Liver (tissue), 9 donors: Measurements from ENCODE around the gene JAML. TPM values are rescaled to one million over a fixed set of nuclear protein-coding genes. Genes with fewer than 3 reads are reported as not detected.

ENCODE experiments used
- DNase-seq: peaks from one replicate; pipeline ENCODE4 v3.0.0-alpha.2; 2017; ENCODE audit warnings: low spot score
- H3K27ac ChIP-seq, 2 donors: one replicate each; pipeline ENCODE4 v1.7.0; 2013; ENCODE audit warnings: inconsistent platforms in 2 of 2, low read length in 2 of 2, control low read depth in 1 of 2, low read depth in 1 of 2, mild to moderate bottlenecking in 1 of 2
- H3K27me3 ChIP-seq, 4 donors: one replicate each; pipeline versions ENCODE4 v1.6.1 to v1.7.0; 2013; ENCODE audit warnings: low read length in 3 of 4, inconsistent platforms in 1 of 4, mild to moderate bottlenecking in 1 of 4, moderate library complexity in 1 of 4; ENCODE audit not compliant: control insufficient read depth in 4 of 4, insufficient read depth in 4 of 4
- H3K36me3 ChIP-seq, 4 donors: one replicate each; pipeline versions ENCODE4 v1.6.1 to v1.7.0; 2013; ENCODE audit warnings: low read length in 3 of 4, mild to moderate bottlenecking in 3 of 4, low read depth in 1 of 4, moderate library complexity in 1 of 4; ENCODE audit not compliant: control insufficient read depth in 4 of 4, insufficient read depth in 3 of 4
- H3K4me1 ChIP-seq, 4 donors: one replicate each; pipeline versions ENCODE4 v1.6.1 to v1.7.0; 2013; ENCODE audit warnings: low read length in 3 of 4, mild to moderate bottlenecking in 3 of 4, moderate library complexity in 1 of 4; ENCODE audit not compliant: control insufficient read depth in 4 of 4, insufficient read depth in 4 of 4
- H3K4me3 ChIP-seq, 3 donors: one replicate each; pipeline versions ENCODE4 v1.6.1 to v1.7.0; 2013; ENCODE audit warnings: low read length in 3 of 3, control low read depth in 1 of 3, low read depth in 1 of 3, mild to moderate bottlenecking in 1 of 3
- H3K9ac ChIP-seq, 2 donors: one replicate each; pipeline ENCODE4 v1.7.0; 2013; ENCODE audit warnings: low read length in 2 of 2, mild to moderate bottlenecking in 2 of 2, moderate library complexity in 2 of 2, control low read depth in 1 of 2, low read depth in 1 of 2
- H3K9me3 ChIP-seq, 4 donors: one replicate each; pipeline versions ENCODE4 v1.6.1 to v1.7.0; 2013; ENCODE audit warnings: low read length in 3 of 4; ENCODE audit not compliant: control insufficient read depth in 4 of 4
- ATF3 ChIP-seq: IDR thresholded peaks from 2 replicates; pipeline ENCODE4 v1.6.1; 2016; ENCODE audit warnings: antibody characterized with exemption
- EGR1 ChIP-seq, 2 donors: IDR thresholded peaks; 2 replicates each; pipeline ENCODE4 v1.6.1; 2016 to 2018; ENCODE audit warnings: antibody characterized with exemption in 2 of 2, low read depth in 2 of 2
- FOXA1 ChIP-seq: IDR thresholded peaks from 2 replicates; pipeline ENCODE4 v1.6.1; 2016; ENCODE audit warnings: antibody characterized with exemption
- FOXA2 ChIP-seq: IDR thresholded peaks from 2 replicates; pipeline ENCODE4 v1.6.1; 2016; ENCODE audit warnings: antibody characterized with exemption
- GABPA ChIP-seq, 2 donors: IDR thresholded peaks in 1 of 2; conservative IDR thresholded peaks in 1 of 2; 2 replicates each; pipeline ENCODE4 v1.6.1; 2016; ENCODE audit warnings: antibody characterized with exemption in 2 of 2, mild to moderate bottlenecking in 1 of 2, moderate library complexity in 1 of 2
- HNF4A ChIP-seq, 2 donors: conservative IDR thresholded peaks; 2 replicates each; pipeline ENCODE4 v1.6.1; 2016; ENCODE audit warnings: antibody characterized with exemption in 2 of 2, mild to moderate bottlenecking in 2 of 2
- HNF4G ChIP-seq: IDR thresholded peaks from 2 replicates; pipeline ENCODE4 v1.6.1; 2016; ENCODE audit warnings: antibody characterized with exemption
- JUND ChIP-seq, 2 donors: IDR thresholded peaks; 2 replicates each; pipeline ENCODE4 v1.6.1; 2016; ENCODE audit warnings: antibody characterized with exemption in 2 of 2
- NR2F2 ChIP-seq: IDR thresholded peaks from 2 replicates; pipeline ENCODE4 v1.6.1; 2016; ENCODE audit warnings: antibody characterized with exemption
- RAD21 ChIP-seq, 2 donors: IDR thresholded peaks; 2 replicates each; pipeline ENCODE4 v1.6.1; 2016; ENCODE audit warnings: antibody characterized with exemption in 2 of 2, mild to moderate bottlenecking in 2 of 2
- REST ChIP-seq: IDR thresholded peaks from 2 replicates; pipeline ENCODE4 v1.6.1; 2016; ENCODE audit warnings: antibody characterized with exemption, mild to moderate bottlenecking
- RXRA ChIP-seq, 2 donors: IDR thresholded peaks; 2 replicates each; pipeline ENCODE4 v1.6.1; 2017 to 2018; ENCODE audit warnings: antibody characterized with exemption in 2 of 2, mild to moderate bottlenecking in 1 of 2
- SP1 ChIP-seq: IDR thresholded peaks from 2 replicates; pipeline ENCODE4 v1.6.1; 2018; ENCODE audit warnings: antibody characterized with exemption, mild to moderate bottlenecking
- TAF1 ChIP-seq: conservative IDR thresholded peaks from 2 replicates; pipeline ENCODE4 v1.6.1; 2016; ENCODE audit warnings: antibody characterized with exemption, mild to moderate bottlenecking
- YY1 ChIP-seq: IDR thresholded peaks from 2 replicates; pipeline ENCODE4 v1.6.1; 2016; ENCODE audit warnings: antibody characterized with exemption, mild to moderate bottlenecking
- WGBS: extraction: QIAGEN DNeasy Blood & Tissue Kit; methylation state at CpG from one replicate; pipeline ENCODE4 v1.1.7; 2013; 5-methylcytosine and 5-hydroxymethylcytosine counted together
- polyA plus RNA-seq, 2 donors: library from polyadenylated mRNA; stranded (reverse) in 1 of 2; unstranded in 1 of 2; fragments of 200-250 nt in 1 of 2; fragments of >200 nt in 1 of 2; fragmentation: Nextera tagmentation in 1 of 2; extraction: Ambion mirVana in 1 of 2; gene quantifications; one replicate each; pipeline versions ENCODE4 v1.2.1 to v1.2.3, GENCODE V29; 2013 to 2015
- total RNA-seq, 2 donors: library from RNA; depleted of rRNA; stranded (reverse); fragments of >200 nt; gene quantifications; one replicate each; pipeline ENCODE4 v1.2.3, GENCODE V29; 2014
- TF ChIP-seq, protein P1 (sequence below): IDR thresholded peaks from 2 replicates; pipeline ENCODE4 v1.6.1; 2016; ENCODE audit warnings: antibody characterized with exemption
- TF ChIP-seq, protein P2 (sequence below): IDR thresholded peaks from 2 replicates; pipeline ENCODE4 v1.6.1; 2016; ENCODE audit warnings: antibody characterized with exemption
- donor health status: healthy.
- donor health status: healthy.
- donor health status: healthy.
- donor health status: healthy.
- donor health status: healthy.

JAML gene
- total and polyA plus RNA-seq, 4 donors: 2.2 to 13.5 (median 6.5) TPM

GRCh38 chr11:118202599-118203422, 22.0 kb downstream of the JAML start (continued):
- TF ChIP-seq YY1: peak; percentile 84

- Histone ChIP-seq H3K4me3 (no peak overlapping the region), H3K4me1 (peaks cover 11 to 37% (median 32%) of the 10 kb centered on the region in 4 donors), H3K36me3 (no peaks in the 10 kb centered on the region), H3K9me3 (no peaks in the 10 kb centered on the region), H3K9ac (no peak overlapping the region), H3K27me3 (no peaks in the 10 kb centered on the region), H3K27ac (peak overlapping the region; percentile 57 to 77)
- TF ChIP-seq HNF4G (no peak), HNF4A (conservative IDR thresholded peaks at IDR 0.05) (peak in 1 of 2 donors; percentile 12)
- DNase-seq: no peak
- 35% methylated on average over 2 of the region's 2 CpGs for WGBS
Measured at GRCh38 chr11:118201966-118202365, 22.8 kb downstream of the JAML start.

DNA sequence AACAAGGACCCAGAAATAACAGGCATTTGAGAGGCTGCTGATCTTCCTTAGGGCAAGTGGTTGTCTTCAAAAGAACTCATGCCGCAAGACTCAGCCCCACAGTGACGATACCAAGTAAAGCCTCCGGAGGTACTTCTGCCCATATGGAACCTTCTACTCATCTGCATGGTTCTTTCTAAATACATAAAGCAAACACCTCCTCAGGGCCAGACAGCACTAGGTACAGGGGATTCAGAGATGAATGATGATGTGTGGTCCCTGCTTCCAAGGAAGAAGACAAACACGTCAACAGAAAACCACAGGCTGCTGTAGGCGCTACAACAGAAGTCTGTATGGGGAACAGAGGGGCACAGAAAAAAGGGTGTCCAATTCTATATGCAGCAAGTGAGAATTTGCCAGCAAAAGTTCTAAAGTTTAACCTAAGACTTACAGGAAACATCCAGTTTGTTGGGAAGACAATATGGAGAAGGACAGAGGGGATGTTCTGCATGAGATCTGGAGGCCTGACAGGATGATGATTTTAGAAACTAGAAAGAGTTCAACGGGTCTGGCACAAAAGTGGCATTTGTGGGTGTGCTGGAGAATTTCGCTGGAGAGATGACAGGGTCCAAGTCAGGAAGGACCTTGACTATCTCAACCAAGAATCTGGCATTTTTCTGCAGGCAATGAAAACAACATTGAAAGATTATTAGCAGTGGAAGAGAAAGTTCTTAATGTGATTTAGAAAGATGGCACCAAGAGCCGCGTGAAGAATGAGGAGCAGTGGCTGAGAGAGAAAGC, 23.7 kb downstream of the JAML start:
- H3K36me3 ChIP-seq: no peaks in the 10 kb centered on the region
- H3K27ac ChIP-seq: peak overlapping the region in 1 of 2 donors; percentile 77
- WGBS: 93% methylated on average over 9 of the region's 9 CpGs
- H3K4me1 ChIP-seq: peaks cover 11 to 37% (median 32%) of the 10 kb centered on the region in 4 donors
- H3K9me3 ChIP-seq: no peaks in the 10 kb centered on the region
- no peak for DNase-seq
- TF ChIP-seq TAF1: no peak
- no peak for TF ChIP-seq RXRA (IDR thresholded peaks at IDR 0.05)
- no peak for TF ChIP-seq FOXA2
- TF ChIP-seq EGR1 (IDR thresholded peaks at IDR 0.05; ENCODE audit: low read depth in 2 of 2): no peak
- TF ChIP-seq, protein P1, sequence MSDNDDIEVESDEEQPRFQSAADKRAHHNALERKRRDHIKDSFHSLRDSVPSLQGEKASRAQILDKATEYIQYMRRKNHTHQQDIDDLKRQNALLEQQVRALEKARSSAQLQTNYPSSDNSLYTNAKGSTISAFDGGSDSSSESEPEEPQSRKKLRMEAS: no peak
- no peak for TF ChIP-seq GABPA (IDR thresholded peaks at IDR 0.05 in 1 of 2, conservative IDR thresholded peaks at IDR 0.05 in 1 of 2)
- no peak for TF ChIP-seq NR2F2
- no peak for TF ChIP-seq SP1
- TF ChIP-seq HNF4A (conservative IDR thresholded peaks at IDR 0.05): no peak
- no peak for TF ChIP-seq RAD21 (IDR thresholded peaks at IDR 0.05)
- no peak for TF ChIP-seq YY1
- TF ChIP-seq HNF4G: no peak
- H3K27me3 ChIP-seq: no peaks in the 10 kb centered on the region
- H3K4me3 ChIP-seq: no peak overlapping the region
- no peak overlapping the region for H3K9ac ChIP-seq

GRCh38 chr11:118200497-118200896, 24.3 kb downstream of the JAML start:
- WGBS: 93% methylated on average over 5 of the region's 5 CpGs
- H3K36me3 ChIP-seq: no peaks in the 10 kb centered on the region
- peaks cover 11 to 36% (median 33%) of the 10 kb centered on the region in 4 donors for H3K4me1 ChIP-seq
- TF ChIP-seq RAD21 (IDR thresholded peaks at IDR 0.05): no peak
- no peak for TF ChIP-seq GABPA (IDR thresholded peaks at IDR 0.05 in 1 of 2, conservative IDR thresholded peaks at IDR 0.05 in 1 of 2)
- TF ChIP-seq, protein P2, sequence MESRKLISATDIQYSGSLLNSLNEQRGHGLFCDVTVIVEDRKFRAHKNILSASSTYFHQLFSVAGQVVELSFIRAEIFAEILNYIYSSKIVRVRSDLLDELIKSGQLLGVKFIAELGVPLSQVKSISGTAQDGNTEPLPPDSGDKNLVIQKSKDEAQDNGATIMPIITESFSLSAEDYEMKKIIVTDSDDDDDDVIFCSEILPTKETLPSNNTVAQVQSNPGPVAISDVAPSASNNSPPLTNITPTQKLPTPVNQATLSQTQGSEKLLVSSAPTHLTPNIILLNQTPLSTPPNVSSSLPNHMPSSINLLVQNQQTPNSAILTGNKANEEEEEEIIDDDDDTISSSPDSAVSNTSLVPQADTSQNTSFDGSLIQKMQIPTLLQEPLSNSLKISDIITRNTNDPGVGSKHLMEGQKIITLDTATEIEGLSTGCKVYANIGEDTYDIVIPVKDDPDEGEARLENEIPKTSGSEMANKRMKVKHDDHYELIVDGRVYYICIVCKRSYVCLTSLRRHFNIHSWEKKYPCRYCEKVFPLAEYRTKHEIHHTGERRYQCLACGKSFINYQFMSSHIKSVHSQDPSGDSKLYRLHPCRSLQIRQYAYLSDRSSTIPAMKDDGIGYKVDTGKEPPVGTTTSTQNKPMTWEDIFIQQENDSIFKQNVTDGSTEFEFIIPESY: no peak
- TF ChIP-seq HNF4A (conservative IDR thresholded peaks at IDR 0.05): no peak
- no peak for TF ChIP-seq REST
- TF ChIP-seq RXRA (IDR thresholded peaks at IDR 0.05): no peak
- no peak for TF ChIP-seq ATF3
- TF ChIP-seq JUND (IDR thresholded peaks at IDR 0.05): no peak
- TF ChIP-seq EGR1 (IDR thresholded peaks at IDR 0.05; ENCODE audit: low read depth in 2 of 2): no peak
- TF ChIP-seq, protein P1: no peak
- no peak for TF ChIP-seq TAF1
- TF ChIP-seq FOXA1: no peak
- TF ChIP-seq FOXA2: no peak
- no peak for TF ChIP-seq SP1
- TF ChIP-seq HNF4G: no peak
- TF ChIP-seq NR2F2: no peak

More at GRCh38 chr11:118200497-118200896, 24.3 kb downstream of the JAML start:
- no peaks in the 10 kb centered on the region for H3K9me3 ChIP-seq
- no peak overlapping the region for H3K9ac ChIP-seq
- no peak overlapping the region for H3K27ac ChIP-seq
- no peak for DNase-seq
- H3K4me3 ChIP-seq: no peak overlapping the region
- H3K27me3 ChIP-seq: no peaks in the 10 kb centered on the region
